Suprapubic skin (tissue), 3 donors: ENCODE measurements around the gene RPS6KA1.

Source experiments
- CTCF ChIP-seq, 2 donors: fragments of 200-600 bp in 1 of 2; fragments of 450-650 bp in 1 of 2; sonication (generic) in 1 of 2; IDR thresholded peaks; one replicate each; pipeline ENCODE4 v1.5.1; 2016 to 2019; ENCODE audit warnings: antibody characterized with exemption in 2 of 2, mild to moderate bottlenecking in 1 of 2, moderate library complexity in 1 of 2
- EP300 ChIP-seq: sonication (generic); formaldehyde crosslinking; IDR thresholded peaks from one replicate; pipeline ENCODE4 v1.6.1; 2017; ENCODE audit warnings: antibody characterized with exemption

GRCh38 chr1:26570287-26570686 is 40.7 kb downstream of the RPS6KA1 start:
- TF ChIP-seq CTCF (IDR thresholded peaks at IDR 0.05) (no peak), EP300 (no peak)
